ENCODE results near the gene CABLES2. TPM values are rescaled to one million over a fixed set of nuclear protein-coding genes. Genes with fewer than 3 reads are reported as not detected.

CABLES2 gene
- total RNA-seq, 1 experiment from 2014 or later, result 8.9 TPM

DNA sequence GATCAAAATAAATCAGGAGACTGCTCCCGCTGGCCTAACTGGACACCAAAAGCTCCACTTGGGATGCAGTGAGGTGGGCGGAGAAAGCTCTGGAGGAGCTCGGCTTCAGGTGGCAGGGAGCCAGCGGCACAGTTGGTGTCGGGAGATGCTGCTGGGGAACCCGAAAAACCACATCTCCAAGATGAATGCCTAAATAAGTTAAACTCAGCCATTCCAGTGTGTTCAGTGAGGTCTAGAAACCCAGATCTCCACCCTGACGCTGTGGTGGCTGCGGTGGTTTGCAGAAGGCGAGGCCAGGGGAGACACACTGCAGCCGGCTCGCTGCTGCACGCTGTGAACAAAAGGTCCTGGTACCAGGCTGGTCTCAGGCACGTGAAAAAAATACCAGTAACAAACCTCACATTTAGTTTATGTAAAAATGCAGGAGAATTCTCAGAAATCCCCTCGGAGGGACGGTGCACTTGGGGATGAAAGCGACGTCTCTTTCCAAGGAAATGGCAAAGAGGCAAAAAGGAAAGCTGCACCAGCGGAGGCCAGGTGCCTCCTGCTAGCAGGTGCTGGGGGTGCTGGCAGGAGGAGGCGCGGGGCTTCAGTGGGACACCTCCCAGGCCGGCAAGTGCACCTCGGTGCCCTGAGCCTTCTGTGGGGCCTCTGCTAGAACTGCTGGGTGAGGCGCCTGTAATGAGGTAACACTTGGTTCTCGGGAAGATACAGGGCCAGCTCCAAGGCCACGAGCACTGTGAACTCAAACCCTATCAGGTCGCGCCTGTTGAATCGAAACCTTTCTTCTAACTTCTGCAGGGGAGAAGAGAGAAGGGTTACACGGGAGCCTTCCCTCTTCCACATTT is 16.5 kb downstream of the CABLES2 start:
- intact Hi-C loops (cut with micrococcal nuclease), result no loop called here
- POLR2A ChIA-PET, result no interaction called here
- TF ChIP-seq, protein P1, sequence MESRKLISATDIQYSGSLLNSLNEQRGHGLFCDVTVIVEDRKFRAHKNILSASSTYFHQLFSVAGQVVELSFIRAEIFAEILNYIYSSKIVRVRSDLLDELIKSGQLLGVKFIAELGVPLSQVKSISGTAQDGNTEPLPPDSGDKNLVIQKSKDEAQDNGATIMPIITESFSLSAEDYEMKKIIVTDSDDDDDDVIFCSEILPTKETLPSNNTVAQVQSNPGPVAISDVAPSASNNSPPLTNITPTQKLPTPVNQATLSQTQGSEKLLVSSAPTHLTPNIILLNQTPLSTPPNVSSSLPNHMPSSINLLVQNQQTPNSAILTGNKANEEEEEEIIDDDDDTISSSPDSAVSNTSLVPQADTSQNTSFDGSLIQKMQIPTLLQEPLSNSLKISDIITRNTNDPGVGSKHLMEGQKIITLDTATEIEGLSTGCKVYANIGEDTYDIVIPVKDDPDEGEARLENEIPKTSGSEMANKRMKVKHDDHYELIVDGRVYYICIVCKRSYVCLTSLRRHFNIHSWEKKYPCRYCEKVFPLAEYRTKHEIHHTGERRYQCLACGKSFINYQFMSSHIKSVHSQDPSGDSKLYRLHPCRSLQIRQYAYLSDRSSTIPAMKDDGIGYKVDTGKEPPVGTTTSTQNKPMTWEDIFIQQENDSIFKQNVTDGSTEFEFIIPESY (IDR thresholded peaks at IDR 0.05; ENCODE audit: extremely low read depth, insufficient replicate concordance, low read length), result no peak
- TF ChIP-seq YY1 (IDR thresholded peaks at IDR 0.05; ENCODE audit: extremely low read depth, insufficient replicate concordance, low read depth, low read length) (no peak), CEBPB (IDR thresholded peaks at IDR 0.05; ENCODE audit: low read depth) (no peak), SRF (IDR thresholded peaks at IDR 0.05; ENCODE audit: low read depth) (no peak), EZH2phosphoT487 (IDR thresholded peaks at IDR 0.05; ENCODE audit: borderline replicate concordance) (no peak), POLR2A (IDR thresholded peaks at IDR 0.05; ENCODE audit: borderline replicate concordance, extremely low read depth, insufficient read depth, insufficient read length) (no peak), TCF7L2 (IDR thresholded peaks at IDR 0.05; ENCODE audit: borderline replicate concordance, extremely low read depth, insufficient read depth, insufficient read length) (no peak), EZH2 (IDR thresholded peaks at IDR 0.05) (no peak), CBX3 (IDR thresholded peaks at IDR 0.05; ENCODE audit: low read depth) (no peak), JUND (IDR thresholded peaks at IDR 0.05) (no peak), ZFX (IDR thresholded peaks at IDR 0.05) (no peak), ATF3 (IDR thresholded peaks at IDR 0.05) (no peak), RAD21 (IDR thresholded peaks at IDR 0.05; ENCODE audit: low read depth) (no peak)
- Histone ChIP-seq H3K27me3 (ENCODE audit: insufficient read depth, low read length) (no peaks in the 10 kb centered on the region), H3K79me2 (ENCODE audit: insufficient read depth, low read length) (peaks cover 41% of the 10 kb centered on the region), H3K4me1 (ENCODE audit: control insufficient read depth in 1 of 2, insufficient read depth in 2 of 2, low read length in 2 of 2) (peaks cover 5 to 21% of the 10 kb centered on the region in 2 experiments; a peak in 3 of 4 replicates), H3K36me3 (ENCODE audit: control insufficient read depth in 1 of 2, insufficient read depth in 2 of 2, low read length in 2 of 2) (peaks cover 8 to 22% of the 10 kb centered on the region in 2 experiments), H3K27ac (ENCODE audit: low read depth, low read length) (no peak overlapping the region), H2AFZ (ENCODE audit: low read depth, low read length, poor library complexity, severe bottlenecking) (no peak overlapping the region), H3K4me3 (replicated peaks in 1 of 2; ENCODE audit: low read depth in 1 of 2, low read length in 2 of 2) (no peak overlapping the region), H3K4me2 (ENCODE audit: low read length) (no peak overlapping the region), H4K20me1 (ENCODE audit: insufficient read depth) (peaks cover 9% of the 10 kb centered on the region; the same call in 1 of the 2 replicates), H3K9ac (ENCODE audit: low read length) (no peak overlapping the region), H3K9me2 (ENCODE audit: insufficient read depth) (no peaks in the 10 kb centered on the region), H3K9me3 (ENCODE audit: control insufficient read depth in 1 of 2, insufficient read depth in 1 of 2, low read depth in 1 of 2, low read length in 2 of 2) (no peaks in the 10 kb centered on the region)
- no TSS peak for BruUV-seq (replicated peaks)
- RAD21 ChIA-PET (ENCODE audit: low non-redundant PET in 1 of 2, low total read pairs in 2 of 2, uncharacterized antibody in 2 of 2, unreplicated experiment in 2 of 2), result no interaction called here
- DNase-seq (ENCODE audit: low read depth, low spot score) (no peak), ATAC-seq (no peak)
- CTCF ChIA-PET, result no interaction called here
